GM18873 (cell line): ENCODE measurements around the gene PPP1R13L.

Experiments
- ATAC-seq: cut with Tn5 transposase; IDR thresholded peaks from one replicate; pipeline ENCODE4 v1.9.1; 2021; ENCODE audit warnings: mild to moderate bottlenecking, moderate library complexity, moderate number of reproducible peaks; ENCODE audit not compliant: unreplicated experiment, low FRiP score

The PPP1R13L gene

GRCh38 chr19:45370410-45371204 lies 34.3 kb downstream of the PPP1R13L start, which contains the start of gene ERCC2:
TSS of gene ERCC2 (minus strand) at chr19:45370573. CDS start at chr19:45370540, 33 bp downstream.
- peak; percentile 91 for ATAC-seq

DNA sequence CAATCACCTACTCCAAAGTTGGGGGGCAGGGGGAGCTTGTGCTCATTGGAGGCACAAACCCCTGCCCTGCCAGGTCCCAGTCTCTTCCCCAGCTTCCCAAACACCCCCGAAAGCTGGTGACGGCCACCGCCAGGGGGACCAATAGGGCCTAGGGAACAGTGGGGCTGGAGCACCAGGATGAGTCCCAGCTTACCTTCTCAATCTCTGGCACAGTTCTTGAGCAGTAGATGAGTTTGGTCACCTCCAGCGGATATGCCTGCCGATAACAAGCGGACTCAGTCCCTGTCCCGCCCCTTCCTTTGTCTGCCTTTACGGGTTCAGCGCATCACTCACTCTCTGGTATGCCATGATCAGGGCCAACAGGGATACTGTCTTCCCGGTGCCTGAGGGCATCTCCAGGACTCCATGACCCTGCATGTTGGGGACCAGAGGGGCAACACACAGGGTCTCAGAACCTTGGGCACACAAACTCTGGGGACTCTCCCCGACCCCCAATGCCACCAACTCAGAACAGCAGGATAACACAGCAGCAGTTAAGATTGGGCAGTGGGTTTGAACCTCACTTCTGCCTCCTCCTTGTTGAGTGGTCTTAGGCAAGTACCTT lies 36.0 kb downstream of the PPP1R13L start:
- ATAC-seq = no peak

DNA sequence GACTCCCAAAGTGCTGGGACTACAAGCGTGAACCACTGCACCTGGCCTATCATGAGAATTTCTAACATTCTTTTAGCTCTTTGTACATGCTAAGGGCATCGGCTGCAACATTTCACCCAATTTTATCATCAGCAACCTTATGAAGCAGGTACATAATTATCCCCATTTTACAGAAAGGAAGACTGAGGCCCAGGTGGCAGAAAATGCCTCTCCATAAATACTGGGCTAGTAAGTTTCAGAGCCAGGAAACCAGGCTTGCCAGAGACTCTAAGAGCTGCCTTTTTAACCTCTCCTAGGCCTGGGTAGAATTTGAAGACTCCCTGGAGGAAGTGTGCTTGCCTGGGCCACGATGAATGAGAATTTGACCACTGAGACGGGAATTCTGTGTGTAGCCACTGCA lies 36.7 kb downstream of the PPP1R13L start:
- ATAC-seq = no peak

DNA sequence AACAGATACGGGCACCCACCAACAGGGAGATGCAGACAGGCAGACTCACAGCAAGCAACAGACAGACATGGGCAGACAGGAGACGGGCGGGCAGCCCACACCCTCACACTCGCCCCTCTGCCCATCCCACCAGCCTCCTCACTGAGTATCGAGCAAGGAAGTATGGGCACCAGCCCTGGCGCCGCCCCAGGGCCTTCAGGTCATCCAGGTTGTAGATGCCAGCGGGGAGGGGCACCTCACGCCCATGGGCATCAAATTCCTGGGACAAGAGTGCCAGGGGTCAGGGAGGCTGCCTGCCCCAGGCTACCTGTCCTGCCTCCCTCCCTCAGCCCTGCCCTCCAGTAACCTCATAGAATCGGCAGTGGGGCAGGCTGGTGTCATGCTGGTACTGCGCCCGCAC lies 40.2 kb downstream of the PPP1R13L start:
- no peak for ATAC-seq

- no peak for ATAC-seq
These were observed 40.9 kb downstream of the PPP1R13L start for GRCh38 chr19:45363861-45364459.

GRCh38 chr19:45362291-45362690 lies 42.6 kb downstream of the PPP1R13L start:
- ATAC-seq = no peak

DNA sequence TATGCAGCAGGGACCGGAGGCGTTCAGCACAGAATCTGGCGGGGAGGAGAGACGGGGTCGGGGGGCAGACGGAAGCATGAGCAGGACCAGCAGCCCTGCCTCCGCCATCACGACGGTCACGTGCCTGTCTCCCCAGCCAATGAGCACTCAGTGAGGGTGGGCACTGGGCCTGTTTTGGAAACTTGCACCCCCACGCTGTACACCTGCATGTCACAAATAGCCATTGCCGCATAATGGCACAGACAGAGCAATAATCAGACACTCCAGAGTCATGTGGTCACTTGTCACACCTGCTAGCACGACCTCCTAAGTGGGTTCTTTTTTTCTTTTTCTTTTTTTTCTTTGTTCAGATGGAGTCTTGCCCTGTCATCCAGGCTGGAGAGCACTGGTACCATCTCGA lies 43.3 kb downstream of the PPP1R13L start:
- no peak for ATAC-seq

DNA sequence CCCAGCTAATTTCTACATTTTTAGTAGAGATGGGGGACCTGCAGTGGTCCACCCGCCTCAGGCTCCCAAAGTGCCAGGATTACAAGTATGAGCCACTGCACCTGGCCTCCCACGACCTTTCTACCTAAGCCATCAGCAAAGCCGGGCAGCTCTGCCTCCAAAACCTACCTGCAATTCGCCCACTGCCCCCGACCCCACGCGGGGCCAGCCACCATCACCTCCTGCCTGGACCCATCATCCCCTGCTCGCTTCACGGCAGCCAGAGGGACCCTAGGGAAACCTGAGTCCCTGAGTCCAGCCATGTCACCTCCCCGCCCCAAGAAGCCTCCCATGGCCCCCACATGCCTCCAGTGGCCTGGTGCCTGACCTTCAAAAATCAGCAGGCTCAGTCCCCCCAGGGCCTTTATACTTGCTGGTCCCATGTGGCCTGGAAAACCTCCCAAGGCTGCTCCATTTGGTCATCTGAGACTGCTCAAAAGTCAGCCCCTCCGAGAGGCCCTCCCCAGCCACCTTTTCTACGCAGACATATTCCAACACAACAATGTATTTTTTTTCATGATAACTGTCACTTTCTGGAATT lies 46.6 kb downstream of the PPP1R13L start:
- ATAC-seq = no peak

- no peak for ATAC-seq
These were observed 47.5 kb downstream of the PPP1R13L start for GRCh38 chr19:45357445-45357783.

DNA sequence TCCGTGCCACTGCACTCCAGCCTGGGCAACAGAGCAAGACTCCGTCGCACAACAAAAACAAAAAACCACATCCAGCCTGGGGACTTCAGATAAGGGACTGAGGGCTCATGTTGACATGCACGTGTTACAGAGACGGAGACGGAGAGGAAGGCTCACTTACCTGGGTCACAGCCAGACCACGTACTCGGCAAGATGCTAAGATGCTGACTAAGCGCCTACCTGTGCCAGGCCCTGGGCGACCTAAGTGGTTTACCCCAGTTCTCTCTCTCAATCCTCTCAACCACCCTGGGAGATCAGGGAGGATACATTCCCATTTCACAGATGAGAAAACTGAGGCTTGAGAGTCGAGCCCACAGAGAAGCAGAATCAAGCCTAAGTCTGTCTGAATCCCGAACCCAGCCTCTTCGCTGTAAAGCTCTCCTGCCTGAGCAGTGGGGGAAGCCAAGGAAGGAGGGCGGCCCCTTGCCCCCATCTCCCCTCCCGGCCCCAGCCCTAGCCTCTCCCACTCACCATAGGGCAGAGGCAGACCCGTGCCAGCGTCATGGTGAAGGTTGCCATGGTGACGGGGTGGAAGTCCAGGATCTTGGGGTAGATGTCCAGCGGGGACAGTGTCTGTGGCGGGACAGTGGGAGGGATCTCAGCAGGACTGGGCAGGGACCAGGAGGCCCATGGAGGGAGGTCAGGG lies 48.0 kb downstream of the PPP1R13L start:
- no peak for ATAC-seq

DNA sequence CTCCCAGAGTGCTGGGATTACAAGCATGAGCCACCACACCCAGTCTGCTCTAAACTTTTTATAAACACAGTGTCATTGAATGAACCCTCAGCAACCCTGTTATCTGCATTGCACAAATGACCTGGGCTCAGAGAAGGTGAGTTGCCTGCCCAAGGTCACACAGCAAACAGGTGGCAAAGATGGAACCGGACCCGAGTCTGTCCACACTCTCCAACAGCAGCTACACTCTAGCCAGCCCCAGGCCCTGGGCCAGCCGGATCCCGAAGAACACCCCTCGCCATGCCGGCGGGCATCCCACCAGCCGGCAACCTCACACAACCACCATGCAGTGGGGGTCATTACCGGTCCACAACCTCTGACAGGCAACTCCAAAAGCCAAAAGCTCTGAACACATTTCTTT lies 49.0 kb downstream of the PPP1R13L start:
- ATAC-seq = no peak

DNA sequence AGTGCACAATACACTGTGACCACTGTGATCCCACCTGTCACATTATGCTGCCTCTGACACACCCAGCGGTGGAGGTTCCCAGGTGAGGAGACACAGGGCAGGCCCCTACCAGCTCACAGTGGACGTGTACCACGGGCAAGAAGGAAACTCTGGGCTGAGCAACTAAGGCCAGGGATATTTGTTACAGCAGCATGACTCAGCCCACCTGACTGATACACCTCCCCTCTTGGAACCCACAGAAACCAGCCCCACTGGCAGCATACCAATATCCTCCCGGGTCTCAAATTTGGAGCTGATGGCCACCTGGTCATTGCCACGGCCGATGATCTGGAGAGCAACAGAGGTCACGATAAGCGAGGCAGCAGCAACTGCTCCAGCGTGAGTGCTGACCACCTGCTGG lies 49.5 kb downstream of the PPP1R13L start:
- no peak for ATAC-seq

GRCh38 chr19:45354241-45354842 lies 50.5 kb downstream of the PPP1R13L start:
- ATAC-seq = no peak

GRCh38 chr19:45352914-45353796 lies 51.7 kb downstream of the PPP1R13L start:
- ATAC-seq = no peak

- no peak for ATAC-seq
These were observed 52.4 kb downstream of the PPP1R13L start for GRCh38 chr19:45352471-45352870.

GRCh38 chr19:45352062-45352461 lies 52.8 kb downstream of the PPP1R13L start:
- no peak for ATAC-seq

GRCh38 chr19:45351401-45351952 lies 53.4 kb downstream of the PPP1R13L start:
- ATAC-seq = no peak

DNA sequence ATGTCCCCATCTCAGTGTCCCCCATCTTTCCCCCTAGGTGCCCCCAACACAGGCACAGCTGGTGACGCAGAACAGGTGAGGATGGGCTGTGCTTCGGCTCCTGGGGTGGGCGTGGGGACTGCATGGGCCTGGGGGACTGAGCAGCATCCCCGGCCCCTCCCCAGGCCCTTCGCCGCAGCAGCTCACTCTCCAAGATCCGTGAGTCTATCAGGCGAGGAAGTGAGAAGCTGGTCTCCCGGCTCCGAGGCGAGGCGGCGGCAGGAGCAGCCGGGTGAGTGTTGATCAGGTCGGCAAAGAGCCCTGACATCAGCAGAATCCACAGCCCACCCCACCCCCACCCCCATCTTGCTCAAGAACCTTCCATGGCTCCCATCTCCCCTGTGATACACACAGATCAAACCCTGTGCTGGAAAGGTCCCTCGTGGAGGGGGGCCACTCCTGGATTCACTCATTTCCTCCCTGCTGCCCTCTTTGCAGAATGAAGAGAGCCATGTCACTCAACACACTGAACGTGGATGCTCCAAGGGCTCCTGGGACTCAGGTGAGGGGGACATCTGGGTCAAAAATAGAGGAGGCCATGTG lies 54.3 kb downstream of the PPP1R13L start:
- ATAC-seq = no peak

DNA sequence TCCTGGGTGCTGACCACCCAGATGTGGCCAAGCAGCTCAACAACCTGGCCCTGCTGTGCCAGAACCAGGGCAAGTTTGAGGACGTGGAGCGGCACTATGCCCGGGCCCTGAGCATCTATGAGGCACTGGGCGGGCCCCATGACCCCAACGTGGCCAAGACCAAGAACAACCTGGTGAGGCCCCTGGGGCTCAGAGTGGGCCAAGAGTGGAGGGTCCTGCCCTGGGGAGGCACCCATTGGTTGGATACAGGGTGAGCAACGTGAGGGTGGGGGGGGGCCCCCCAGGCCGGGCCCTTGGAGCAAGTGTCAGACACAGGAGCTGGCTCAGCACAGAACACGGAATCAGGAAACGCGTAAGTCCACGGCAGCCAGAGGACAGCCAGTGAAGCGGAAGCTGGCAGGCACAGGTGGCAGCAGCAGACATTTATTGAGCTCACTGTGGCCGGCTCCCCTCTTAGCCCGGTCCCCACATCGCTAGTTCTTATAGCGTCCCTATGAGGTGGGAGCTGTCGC lies 55.4 kb downstream of the PPP1R13L start:
- no peak for ATAC-seq
